ENCODE results near the gene AKR1C8. TPM values are rescaled to one million over a fixed set of nuclear protein-coding genes. Genes with fewer than 3 reads are reported as not detected.
"Not testable (repeated sequence)": the region's sequence is repeated elsewhere in the genome, so short reads cannot be mapped to it uniquely, and the experiment has no call there.

AKR1C8 gene
- total RNA-seq, 6 experiments from 2014 or later = not detected

GRCh38 chr10:5116621-5117020, 68.3 kb downstream of the AKR1C8 start:
- Mint-ChIP-seq H3K27me3 (ENCODE audit: insufficient read depth) (no peaks in the 10 kb centered on the region), H3K4me1 (ENCODE audit: low read depth) (no peaks in the 10 kb centered on the region), H3K27ac (no peak overlapping the region), H3K9me3 (no peaks in the 10 kb centered on the region), H3K4me3 (no peak overlapping the region), H3K36me3 (ENCODE audit: low read depth) (no peaks in the 10 kb centered on the region)
- no peak for DNase-seq
- TF ChIP-seq, protein P1, sequence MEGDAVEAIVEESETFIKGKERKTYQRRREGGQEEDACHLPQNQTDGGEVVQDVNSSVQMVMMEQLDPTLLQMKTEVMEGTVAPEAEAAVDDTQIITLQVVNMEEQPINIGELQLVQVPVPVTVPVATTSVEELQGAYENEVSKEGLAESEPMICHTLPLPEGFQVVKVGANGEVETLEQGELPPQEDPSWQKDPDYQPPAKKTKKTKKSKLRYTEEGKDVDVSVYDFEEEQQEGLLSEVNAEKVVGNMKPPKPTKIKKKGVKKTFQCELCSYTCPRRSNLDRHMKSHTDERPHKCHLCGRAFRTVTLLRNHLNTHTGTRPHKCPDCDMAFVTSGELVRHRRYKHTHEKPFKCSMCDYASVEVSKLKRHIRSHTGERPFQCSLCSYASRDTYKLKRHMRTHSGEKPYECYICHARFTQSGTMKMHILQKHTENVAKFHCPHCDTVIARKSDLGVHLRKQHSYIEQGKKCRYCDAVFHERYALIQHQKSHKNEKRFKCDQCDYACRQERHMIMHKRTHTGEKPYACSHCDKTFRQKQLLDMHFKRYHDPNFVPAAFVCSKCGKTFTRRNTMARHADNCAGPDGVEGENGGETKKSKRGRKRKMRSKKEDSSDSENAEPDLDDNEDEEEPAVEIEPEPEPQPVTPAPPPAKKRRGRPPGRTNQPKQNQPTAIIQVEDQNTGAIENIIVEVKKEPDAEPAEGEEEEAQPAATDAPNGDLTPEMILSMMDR (IDR thresholded peaks at IDR 0.05) = no peak

DNA sequence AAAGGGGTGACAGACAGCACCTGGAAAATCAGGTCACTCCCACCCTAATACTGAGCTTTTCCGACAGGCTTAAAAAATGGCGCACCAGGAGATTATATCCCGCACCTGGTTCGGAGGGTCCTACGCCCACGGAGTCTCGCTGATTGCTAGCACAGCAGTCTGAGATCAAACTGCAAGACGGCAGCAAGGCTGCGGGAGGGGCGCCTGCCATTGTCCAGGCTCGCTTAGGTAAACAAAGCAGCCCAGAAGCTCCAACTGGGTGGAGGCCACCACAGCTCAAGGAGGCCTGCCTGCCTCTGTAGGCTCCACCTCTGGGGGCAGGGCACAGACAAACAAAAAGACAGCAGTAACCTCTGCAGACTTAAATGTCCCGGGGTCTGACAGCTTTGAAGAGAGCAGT, 75.1 kb downstream of the AKR1C8 start:
- not testable (repeated sequence) for H3K4me3 Mint-ChIP-seq; DNase-seq; H3K27me3 Mint-ChIP-seq (ENCODE audit: insufficient read depth); H3K9me3 Mint-ChIP-seq; H3K27ac Mint-ChIP-seq; H3K36me3 Mint-ChIP-seq (ENCODE audit: low read depth); H3K4me1 Mint-ChIP-seq (ENCODE audit: low read depth)

GRCh38 chr10:5108658-5109416, 76.1 kb downstream of the AKR1C8 start:
- H3K4me1 Mint-ChIP-seq (ENCODE audit: low read depth) = no peaks in the 10 kb centered on the region
- TF ChIP-seq, protein P1 (IDR thresholded peaks at IDR 0.05) = no peak
- no peaks in the 10 kb centered on the region for H3K9me3 Mint-ChIP-seq
- H3K4me3 Mint-ChIP-seq = no peak overlapping the region
- DNase-seq = no peak
- H3K27me3 Mint-ChIP-seq (ENCODE audit: insufficient read depth) = peaks cover 2% of the 10 kb centered on the region
- no peaks in the 10 kb centered on the region for H3K36me3 Mint-ChIP-seq (ENCODE audit: low read depth)
- H3K27ac Mint-ChIP-seq = no peak overlapping the region

DNA sequence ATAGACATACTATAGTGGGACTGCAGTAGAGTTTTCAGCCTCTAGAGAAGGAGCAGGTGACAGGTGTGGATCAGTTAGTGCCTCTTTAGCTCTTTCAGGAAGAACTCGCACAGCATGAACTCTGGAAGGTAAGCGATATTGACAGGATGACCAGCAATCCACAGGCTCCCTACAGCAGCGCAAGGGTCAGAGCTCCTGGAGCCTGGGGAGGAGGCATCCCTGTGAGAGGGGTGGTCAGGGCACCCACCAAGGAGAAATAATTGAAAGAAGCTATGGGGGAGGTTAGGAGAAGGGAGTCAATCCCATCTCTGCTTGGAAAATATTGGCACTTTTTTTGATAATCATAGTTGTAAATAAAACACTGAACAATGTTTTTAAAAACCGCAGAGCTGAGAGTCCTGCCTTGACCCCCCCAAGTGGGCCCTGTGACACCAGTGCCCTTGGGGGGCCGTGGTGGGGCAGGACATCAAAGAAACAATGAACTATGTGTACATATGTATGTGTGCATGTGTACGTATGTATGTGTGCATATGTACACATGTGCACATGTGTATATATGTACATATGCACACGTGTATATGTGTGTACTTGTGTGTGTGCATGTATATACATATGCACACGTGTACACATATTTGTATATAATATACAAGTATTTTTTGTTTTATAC, 77.0 kb downstream of the AKR1C8 start:
- TF ChIP-seq, protein P1 (IDR thresholded peaks at IDR 0.05) = no peak
- Mint-ChIP-seq H3K36me3 (ENCODE audit: low read depth) (no peaks in the 10 kb centered on the region), H3K4me1 (ENCODE audit: low read depth) (no peaks in the 10 kb centered on the region), H3K9me3 (no peaks in the 10 kb centered on the region), H3K4me3 (no peak overlapping the region), H3K27me3 (ENCODE audit: insufficient read depth) (peaks cover 4% of the 10 kb centered on the region), H3K27ac (no peak overlapping the region)
- no peak for DNase-seq

DNA sequence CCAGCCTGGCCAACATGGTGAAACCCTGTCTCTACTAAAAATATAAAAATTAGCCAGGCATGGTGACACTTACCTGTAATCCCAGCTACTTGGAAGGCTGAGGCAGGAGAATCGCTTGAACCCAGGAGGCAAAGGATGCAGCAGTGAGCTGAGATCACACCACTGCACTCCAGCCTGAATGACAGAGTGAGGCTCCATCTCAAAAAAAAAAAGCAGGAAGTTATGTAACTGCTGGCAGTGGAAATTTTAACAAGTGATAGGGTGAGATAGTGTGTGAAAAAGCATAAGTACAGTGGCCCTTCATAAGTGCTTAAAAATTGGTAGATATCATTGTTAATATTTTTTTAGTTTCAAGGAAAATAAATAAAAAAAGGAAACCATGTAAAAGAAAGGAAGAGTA, 78.4 kb downstream of the AKR1C8 start:
- Mint-ChIP-seq H3K4me1 (ENCODE audit: low read depth) (no peaks in the 10 kb centered on the region), H3K9me3 (no peaks in the 10 kb centered on the region), H3K36me3 (ENCODE audit: low read depth) (no peaks in the 10 kb centered on the region), H3K27ac (no peak overlapping the region), H3K4me3 (no peak overlapping the region), H3K27me3 (ENCODE audit: insufficient read depth) (peaks cover 5% of the 10 kb centered on the region)
- TF ChIP-seq, protein P1 (IDR thresholded peaks at IDR 0.05) = no peak
- DNase-seq = no peak

DNA sequence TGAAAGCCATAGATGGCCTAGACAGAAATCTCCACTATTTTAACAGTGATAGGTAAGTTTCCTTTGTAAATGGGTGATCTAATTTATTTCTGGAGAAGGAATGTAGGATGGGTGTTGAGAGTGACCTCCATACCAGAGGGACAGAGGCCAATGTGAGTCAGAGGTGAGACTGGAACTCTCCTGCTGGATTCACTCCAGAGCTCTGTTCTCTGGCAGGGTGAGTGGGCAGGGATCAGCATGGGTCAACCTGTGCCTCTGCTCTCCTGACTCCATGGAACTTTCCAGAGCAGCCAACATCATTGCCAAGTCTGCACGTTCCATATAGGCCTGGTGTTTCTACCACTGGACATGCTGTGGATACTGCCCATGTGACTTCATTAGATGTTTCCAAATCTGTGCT, 79.3 kb downstream of the AKR1C8 start:
- Mint-ChIP-seq H3K27ac (no peak overlapping the region), H3K4me3 (no peak overlapping the region), H3K27me3 (ENCODE audit: insufficient read depth) (peaks cover 5% of the 10 kb centered on the region), H3K4me1 (ENCODE audit: low read depth) (no peaks in the 10 kb centered on the region), H3K9me3 (no peaks in the 10 kb centered on the region), H3K36me3 (ENCODE audit: low read depth) (no peaks in the 10 kb centered on the region)
- no peak for DNase-seq
- TF ChIP-seq, protein P1 (IDR thresholded peaks at IDR 0.05) = no peak

Data from HFFc6 (cell line).